D341Med (cell line): ENCODE results near the gene GRK6.
A peak's percentile ranks its signal among the peaks of the same experiment; 100 is the strongest.

Source experiments
- DNase-seq: peaks from one replicate; pipeline ENCODE4 v3.0.0; 2012; ENCODE audit warnings: low spot score

Gene GRK6

GRCh38 chr5:177426566-177427210, at the start of gene GRK6:
Gene GRK6 (plus strand): TSS chr5:177426676. CDS start chr5:177426846, 170 bp downstream.
- DNase-seq, result peak; percentile 98

DNA sequence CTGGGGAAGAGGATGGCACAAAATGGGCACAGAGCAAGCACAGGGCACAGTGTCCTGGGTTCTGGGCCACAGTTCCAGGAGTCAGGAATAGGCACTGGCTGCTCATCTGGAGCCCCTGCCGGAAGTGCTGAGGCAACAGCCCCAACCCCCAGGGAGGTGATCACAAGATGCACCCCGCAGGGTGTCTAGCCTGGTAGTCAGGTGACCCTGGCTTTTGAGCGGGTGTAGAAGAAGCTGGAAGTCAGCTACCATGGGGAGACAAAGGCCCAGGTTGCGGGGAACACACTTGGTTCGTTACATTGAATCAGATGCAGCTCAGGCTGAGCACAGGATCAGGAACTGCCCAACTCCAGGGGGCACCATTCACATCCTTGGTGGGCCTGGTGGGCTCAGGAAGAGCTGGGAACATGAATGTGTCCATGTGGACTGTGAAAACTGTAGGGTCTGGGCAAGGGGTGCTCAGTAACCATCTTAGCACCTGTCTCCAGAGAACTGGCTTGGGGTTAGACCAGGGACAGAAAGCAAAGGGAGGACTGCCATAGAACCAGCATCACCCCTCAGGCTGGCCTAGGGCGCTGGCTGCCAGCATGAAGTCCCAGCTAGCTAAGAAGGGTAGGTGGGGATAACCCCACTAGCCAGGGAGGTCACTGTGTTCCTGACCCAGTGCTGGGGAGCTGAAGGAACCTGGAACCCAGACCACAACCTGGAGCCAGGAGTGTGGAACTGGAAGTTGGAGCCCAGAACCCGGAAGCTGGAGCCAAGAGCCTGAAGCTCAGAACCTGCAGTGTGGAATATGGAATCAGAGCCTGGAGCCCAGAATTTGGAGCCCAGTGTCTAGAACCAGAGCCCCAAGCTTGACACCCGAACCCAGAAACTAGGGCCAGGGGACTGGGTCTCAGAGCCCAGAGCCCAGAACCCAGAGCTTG, 48.4 kb upstream of the GRK6 start:
- DNase-seq, result no peak

DNA sequence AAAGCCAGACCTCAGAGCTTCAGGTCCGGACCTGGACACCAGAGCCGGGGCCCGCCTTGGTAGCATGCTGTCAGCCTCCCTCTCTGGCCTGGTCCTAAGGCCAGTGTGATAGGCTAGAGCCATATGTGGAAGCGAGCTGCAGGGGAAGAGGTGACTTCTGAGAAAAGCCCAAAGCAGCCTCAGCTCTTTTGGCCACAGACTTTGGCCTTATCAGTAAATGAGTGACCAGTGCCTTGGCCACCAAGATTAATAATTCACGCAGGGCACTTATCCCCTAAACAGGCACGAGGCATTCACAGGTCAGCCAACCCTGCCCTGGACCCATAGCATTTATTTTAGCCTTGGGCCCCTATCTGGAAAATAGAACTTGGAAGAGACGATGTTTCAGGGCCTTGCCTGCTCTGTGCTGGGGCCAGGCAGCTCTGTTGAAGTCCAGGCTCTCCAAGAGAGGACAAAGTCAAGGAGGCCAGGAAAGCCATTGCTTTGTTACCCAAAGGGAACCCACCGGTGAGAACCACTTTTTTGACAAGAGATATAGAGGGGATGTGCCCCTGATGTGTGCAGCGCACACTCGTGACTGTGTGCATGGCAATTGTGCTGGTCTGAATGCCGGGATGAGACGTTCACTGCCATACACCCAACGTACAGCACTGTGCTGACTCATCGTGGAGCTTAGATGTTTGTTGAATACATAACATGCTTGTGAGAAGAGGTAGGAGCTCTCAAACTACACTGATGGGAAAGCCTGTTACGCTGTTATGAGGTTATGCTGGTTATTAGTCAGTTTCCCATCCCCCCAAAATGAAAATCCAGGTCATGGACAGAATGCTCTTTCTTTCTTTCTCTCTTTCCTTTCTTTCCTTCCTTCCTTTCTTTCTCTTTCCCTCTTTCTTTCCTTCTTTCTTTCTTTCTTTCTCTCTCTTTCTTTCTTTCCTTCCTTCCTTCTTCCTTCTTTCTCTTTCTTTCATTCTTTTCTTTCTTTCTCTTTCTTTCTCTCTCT, 47.3 kb upstream of the GRK6 start:
- no peak for DNase-seq

DNA sequence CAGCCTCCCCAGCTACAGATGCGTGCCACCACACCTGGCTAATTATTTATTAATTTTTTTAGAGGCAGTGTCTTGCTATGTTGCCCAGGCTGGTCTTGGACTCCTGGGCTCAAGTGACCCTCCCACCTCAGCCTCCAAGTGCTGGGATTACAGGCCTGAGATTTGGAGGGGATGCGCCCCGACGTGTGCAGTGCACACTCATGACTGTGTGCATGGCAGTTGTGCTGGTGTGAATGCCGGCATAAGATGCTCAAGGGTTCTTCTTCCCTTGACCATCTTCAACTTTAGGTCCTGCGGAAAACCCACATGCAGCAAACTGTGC, 45.7 kb upstream of the GRK6 start:
- DNase-seq, result no peak

DNA sequence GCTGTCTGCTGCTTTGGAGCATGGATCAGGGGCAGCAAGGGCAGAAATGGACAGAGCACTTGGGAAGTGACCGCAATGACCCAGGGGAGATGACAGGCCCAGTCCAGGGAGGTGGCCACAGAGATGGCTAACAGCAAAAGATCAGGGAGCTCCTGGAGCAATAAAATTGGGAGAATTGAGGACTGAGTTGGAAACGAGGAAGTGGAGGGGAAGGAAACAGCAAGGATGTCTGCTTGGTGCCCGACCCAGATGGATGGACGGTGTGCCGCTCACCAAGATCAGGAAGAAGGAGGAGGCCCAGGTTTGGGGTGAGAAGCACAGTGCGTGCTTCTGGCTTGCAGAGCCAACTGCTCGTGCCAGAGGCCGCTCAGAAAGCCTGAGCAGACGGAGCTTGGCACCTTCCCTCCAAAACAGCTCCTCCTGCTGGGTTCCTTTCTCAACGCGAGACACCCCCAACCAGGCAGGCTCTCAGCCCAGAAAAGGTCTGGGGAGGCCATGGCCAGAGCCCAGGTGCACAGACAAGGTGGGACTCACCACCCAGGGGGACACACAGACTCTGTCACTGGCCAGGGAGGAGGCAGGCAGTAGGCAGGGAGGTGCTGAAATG, 44.0 kb upstream of the GRK6 start:
- peak; percentile 62 for DNase-seq

DNA sequence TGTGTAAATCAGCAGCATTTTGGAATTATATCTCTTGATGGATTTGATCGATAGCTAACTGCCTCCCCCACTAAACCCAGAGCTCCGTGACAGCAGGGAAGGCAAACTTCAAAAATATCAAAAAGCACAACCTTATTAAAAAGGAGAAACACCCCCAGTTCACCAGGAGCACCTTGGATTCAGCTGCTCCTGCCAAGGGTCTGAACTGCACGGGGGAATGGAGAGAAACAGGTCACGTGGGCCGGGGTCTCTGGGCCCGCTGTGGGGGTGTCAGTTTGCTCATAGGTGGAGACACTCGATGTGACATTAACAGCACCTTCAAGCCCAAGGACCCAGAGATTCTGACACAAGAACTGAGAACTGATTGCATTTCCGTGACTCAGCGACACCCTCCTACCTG, 43.3 kb upstream of the GRK6 start:
- DNase-seq, result no peak

DNA sequence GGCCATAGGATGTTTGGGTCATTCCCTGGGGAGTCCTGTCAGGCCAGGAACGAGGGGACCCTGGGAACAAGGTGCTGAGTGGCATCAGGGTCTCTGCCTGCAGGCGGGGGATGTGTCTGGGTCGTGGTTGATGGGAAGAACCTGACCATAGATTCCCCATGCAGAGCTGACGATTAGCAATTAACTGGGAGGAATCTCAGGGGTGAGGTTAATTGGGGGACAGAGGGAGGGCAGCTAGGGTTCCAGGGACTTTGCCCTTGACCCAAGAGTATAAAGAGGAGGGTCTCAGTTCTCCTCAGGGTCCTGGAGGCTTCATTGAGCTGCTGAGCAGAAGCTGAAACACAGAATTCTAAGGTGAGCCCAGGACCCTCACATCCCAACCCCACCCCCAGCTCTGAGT, 42.3 kb upstream of the GRK6 start, which contains the start of gene SLC34A1:
Gene SLC34A1, plus strand, starts transcription at position 301 of the 400 bp plus-strand sequence. CDS start 1,308 bp downstream, outside the sequence.
- DNase-seq, result no peak

DNA sequence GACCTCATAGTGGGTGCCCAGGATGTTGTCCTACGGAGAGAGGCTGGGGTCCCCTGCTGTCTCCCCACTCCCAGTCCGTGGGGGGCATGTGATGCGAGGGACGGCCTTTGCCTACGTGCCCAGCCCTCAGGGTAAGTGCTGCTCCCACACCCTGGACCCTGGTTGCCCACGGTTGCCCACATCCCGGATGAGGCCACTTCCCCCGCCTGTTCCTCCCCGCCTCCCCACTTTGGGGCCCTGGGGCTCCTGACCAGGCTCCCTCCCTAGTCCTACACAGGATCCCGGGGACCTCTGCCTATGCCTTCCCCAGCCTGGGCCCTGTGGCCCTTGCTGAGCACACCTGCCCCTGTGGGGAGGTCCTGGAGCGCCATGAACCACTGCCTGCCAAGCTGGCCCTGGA, 40.8 kb upstream of the GRK6 start:
- DNase-seq, result no peak

GRCh38 chr5:177386542-177386941, 39.9 kb upstream of the GRK6 start:
- no peak for DNase-seq

GRCh38 chr5:177387405-177387804, 39.1 kb upstream of the GRK6 start:
- DNase-seq, result no peak

DNA sequence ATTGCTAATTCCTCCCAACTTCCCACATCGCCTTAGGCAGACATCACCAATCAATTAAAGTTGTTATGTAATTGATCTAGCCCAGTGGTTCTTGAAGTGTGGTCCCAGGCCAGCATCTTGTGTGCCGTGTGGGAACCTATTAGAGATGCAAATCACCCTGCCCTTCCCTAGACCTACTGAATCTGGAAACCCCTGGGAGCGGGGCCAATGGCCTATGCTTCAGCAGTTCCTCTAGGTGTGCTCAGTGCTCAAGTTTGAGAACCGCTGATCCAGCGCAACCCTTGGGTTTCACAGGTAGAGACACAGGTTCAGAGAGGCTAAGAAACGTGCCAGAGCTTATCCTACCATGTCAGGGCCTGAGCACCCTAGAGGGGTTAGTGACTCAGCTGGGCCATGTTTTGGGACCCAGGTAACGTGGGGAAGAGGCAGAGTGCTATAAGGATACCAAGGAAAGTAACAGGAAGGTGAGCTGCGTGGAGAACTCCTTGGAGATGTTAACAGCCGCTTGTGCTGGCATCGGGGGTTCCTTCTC, 37.9 kb upstream of the GRK6 start:
- no peak for DNase-seq

DNA sequence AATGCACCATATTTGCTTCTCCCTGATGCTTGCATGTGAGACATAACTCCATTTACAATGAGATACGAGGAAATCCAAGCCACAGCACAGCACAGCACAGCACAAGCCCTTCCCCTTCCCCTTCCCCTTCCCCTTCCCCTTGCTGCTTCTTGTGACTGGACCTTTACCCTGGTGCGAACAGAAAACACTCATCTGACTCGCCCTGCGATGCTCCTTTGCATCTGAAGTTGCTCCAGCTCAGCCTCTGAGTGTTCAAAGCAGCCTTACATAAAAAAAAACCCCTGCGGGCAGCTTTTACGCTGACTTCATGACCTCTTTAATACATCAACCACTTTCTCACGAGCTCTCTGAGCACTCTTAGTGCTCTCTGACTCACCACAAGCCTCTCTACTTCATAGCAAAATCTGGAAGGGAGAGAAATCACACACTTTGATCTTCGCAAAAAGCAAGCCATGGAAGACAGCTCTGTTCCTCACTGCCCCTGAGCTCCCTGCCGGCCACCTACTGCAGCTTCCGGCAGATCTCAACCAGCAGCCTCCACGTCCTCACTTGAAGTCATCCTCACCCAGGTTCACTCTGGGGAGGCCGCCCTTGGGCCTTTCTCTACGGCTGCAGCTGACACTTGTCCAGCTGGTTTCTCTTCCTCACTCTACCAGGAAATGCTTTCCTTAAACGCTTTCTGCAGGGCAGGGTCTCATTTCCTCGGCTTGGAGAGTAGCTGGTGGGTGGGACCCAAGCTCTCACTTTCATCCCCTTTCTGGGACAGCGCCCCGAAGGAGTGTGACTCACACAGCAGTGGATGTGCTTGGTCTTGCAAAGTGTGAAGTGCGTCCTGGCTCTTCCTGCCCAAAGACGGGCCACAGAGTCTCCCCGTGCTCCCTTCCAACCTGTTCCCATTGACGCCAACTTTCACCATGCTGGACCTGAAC, 37.0 kb upstream of the GRK6 start:
- DNase-seq, result no peak

GRCh38 chr5:177390363-177391300, 35.8 kb upstream of the GRK6 start:
- peak; percentile 89 for DNase-seq

DNA sequence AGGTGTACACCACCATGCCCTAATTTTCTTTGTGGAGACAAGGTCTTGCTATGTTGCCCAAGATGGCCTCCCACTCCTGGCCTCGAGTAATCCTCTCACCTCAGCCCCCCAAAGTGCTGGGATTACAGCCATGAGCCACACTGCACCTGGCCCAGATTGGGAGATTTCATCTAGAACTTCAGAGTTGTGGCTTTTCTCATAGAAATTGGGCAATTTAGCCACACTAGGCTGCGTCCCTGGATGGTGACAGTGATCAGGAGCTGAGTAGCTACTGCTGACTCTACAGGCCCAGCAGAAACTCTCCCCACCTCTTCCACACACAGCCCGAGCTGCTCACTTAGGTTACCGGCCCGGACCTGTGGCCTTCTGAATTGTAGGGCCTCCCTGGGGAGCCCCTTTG, 33.7 kb upstream of the GRK6 start:
- no peak for DNase-seq

- no peak for DNase-seq
Measured at GRCh38 chr5:177393206-177393765, 33.2 kb upstream of the GRK6 start.

DNA sequence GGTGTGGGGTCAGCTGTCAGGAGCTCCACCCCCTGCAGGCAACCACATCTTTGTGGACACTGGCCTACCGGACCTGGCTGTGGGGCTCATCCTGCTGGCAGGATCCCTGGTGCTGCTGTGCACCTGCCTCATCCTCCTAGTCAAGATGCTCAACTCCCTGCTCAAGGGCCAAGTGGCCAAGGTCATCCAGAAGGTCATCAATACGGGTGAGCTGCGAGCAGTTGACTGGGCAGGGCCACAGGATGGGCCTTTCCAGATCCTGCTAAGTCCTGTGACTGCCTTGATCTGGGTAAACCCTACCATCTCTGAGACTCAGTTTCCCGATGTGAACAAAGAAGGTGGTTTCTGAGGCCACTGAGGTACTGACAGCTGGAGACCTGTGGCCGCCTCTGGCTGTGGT, 32.5 kb upstream of the GRK6 start:
- DNase-seq, result no peak

DNA sequence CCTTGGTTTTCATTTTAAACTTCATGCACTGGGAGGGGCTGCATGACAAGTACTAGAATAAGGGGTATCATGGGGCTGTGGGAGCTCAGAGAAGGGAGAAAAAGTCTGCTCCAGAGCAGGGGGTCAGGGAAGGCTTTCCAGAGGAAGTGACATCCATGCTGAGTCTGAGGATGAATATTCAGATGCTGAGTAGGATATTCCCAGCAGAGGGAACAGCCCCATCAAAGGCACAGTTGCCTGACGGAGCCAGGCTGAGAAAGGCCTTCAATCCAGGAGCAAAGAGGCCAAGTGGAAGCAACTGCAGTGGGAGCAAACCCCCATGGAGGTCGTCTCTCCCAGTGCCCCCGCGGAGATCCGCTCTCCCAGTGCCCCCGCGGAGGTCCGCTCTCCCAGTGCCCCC, 30.4 kb upstream of the GRK6 start:
- DNase-seq, result no peak

DNA sequence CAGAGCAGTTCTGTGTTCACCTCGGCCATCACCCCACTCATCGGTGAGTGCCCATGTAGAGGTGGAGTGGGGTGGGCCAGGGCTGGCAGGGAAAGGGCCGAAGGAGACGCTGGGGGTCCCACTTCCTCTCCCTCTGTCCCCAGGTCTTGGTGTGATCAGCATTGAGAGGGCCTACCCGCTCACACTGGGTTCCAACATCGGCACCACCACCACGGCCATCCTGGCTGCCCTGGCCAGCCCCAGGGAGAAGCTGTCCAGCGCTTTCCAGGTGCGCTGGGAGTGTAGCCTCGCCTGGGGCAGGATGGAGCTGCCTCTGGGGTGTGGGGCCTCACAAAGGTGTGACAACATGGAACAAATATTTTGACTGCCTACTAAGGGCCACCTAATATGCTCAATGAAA, 29.7 kb upstream of the GRK6 start:
- no peak for DNase-seq

- no peak for DNase-seq
Measured at GRCh38 chr5:177397875-177398390, 28.5 kb upstream of the GRK6 start.
